Liver (tissue), 10 donors: ENCODE measurements around the gene CFAP53. TPM values are rescaled to one million over a fixed set of nuclear protein-coding genes. Genes with fewer than 3 reads are reported as not detected.

ENCODE experiments used
- DNase-seq: peaks from one replicate; pipeline ENCODE4 v3.0.0-alpha.2; 2017; ENCODE audit warnings: low spot score
- H3K27ac ChIP-seq, 2 donors: one replicate each; pipeline ENCODE4 v1.7.0; 2013; ENCODE audit warnings: inconsistent platforms in 2 of 2, low read length in 2 of 2, control low read depth in 1 of 2, low read depth in 1 of 2, mild to moderate bottlenecking in 1 of 2
- H3K27me3 ChIP-seq, 4 donors: one replicate each; pipeline versions ENCODE4 v1.6.1 to v1.7.0; 2013; ENCODE audit warnings: low read length in 3 of 4, inconsistent platforms in 1 of 4, mild to moderate bottlenecking in 1 of 4, moderate library complexity in 1 of 4; ENCODE audit not compliant: control insufficient read depth in 4 of 4, insufficient read depth in 4 of 4
- H3K36me3 ChIP-seq, 4 donors: one replicate each; pipeline versions ENCODE4 v1.6.1 to v1.7.0; 2013; ENCODE audit warnings: low read length in 3 of 4, mild to moderate bottlenecking in 3 of 4, low read depth in 1 of 4, moderate library complexity in 1 of 4; ENCODE audit not compliant: control insufficient read depth in 4 of 4, insufficient read depth in 3 of 4
- H3K4me1 ChIP-seq, 4 donors: one replicate each; pipeline versions ENCODE4 v1.6.1 to v1.7.0; 2013; ENCODE audit warnings: low read length in 3 of 4, mild to moderate bottlenecking in 3 of 4, moderate library complexity in 1 of 4; ENCODE audit not compliant: control insufficient read depth in 4 of 4, insufficient read depth in 4 of 4
- H3K4me3 ChIP-seq, 3 donors: one replicate each; pipeline versions ENCODE4 v1.6.1 to v1.7.0; 2013; ENCODE audit warnings: low read length in 3 of 3, control low read depth in 1 of 3, low read depth in 1 of 3, mild to moderate bottlenecking in 1 of 3
- H3K9ac ChIP-seq, 2 donors: one replicate each; pipeline ENCODE4 v1.7.0; 2013; ENCODE audit warnings: low read length in 2 of 2, mild to moderate bottlenecking in 2 of 2, moderate library complexity in 2 of 2, control low read depth in 1 of 2, low read depth in 1 of 2
- H3K9me3 ChIP-seq, 4 donors: one replicate each; pipeline versions ENCODE4 v1.6.1 to v1.7.0; 2013; ENCODE audit warnings: low read length in 3 of 4; ENCODE audit not compliant: control insufficient read depth in 4 of 4
- CTCF ChIP-seq: fragments of 150-350 bp; IDR thresholded peaks from 2 replicates; pipeline ENCODE4 v1.5.1; 2017; ENCODE audit warnings: improper control_type of control experiment, low read depth, low read length; ENCODE audit not compliant: missing input control
- FOXA1 ChIP-seq: IDR thresholded peaks from 2 replicates; pipeline ENCODE4 v1.6.1; 2016; ENCODE audit warnings: antibody characterized with exemption
- GABPA ChIP-seq, 2 donors: IDR thresholded peaks in 1 of 2; conservative IDR thresholded peaks in 1 of 2; 2 replicates each; pipeline ENCODE4 v1.6.1; 2016; ENCODE audit warnings: antibody characterized with exemption in 2 of 2, mild to moderate bottlenecking in 1 of 2, moderate library complexity in 1 of 2
- JUND ChIP-seq, 2 donors: IDR thresholded peaks; 2 replicates each; pipeline ENCODE4 v1.6.1; 2016; ENCODE audit warnings: antibody characterized with exemption in 2 of 2
- MAX ChIP-seq: IDR thresholded peaks from 2 replicates; pipeline ENCODE4 v1.6.1; 2016; ENCODE audit warnings: antibody characterized with exemption
- NR2F2 ChIP-seq: IDR thresholded peaks from 2 replicates; pipeline ENCODE4 v1.6.1; 2016; ENCODE audit warnings: antibody characterized with exemption
- RAD21 ChIP-seq, 2 donors: IDR thresholded peaks; 2 replicates each; pipeline ENCODE4 v1.6.1; 2016; ENCODE audit warnings: antibody characterized with exemption in 2 of 2, mild to moderate bottlenecking in 2 of 2
- RXRA ChIP-seq, 2 donors: IDR thresholded peaks; 2 replicates each; pipeline ENCODE4 v1.6.1; 2017 to 2018; ENCODE audit warnings: antibody characterized with exemption in 2 of 2, mild to moderate bottlenecking in 1 of 2
- SP1 ChIP-seq: IDR thresholded peaks from 2 replicates; pipeline ENCODE4 v1.6.1; 2018; ENCODE audit warnings: antibody characterized with exemption, mild to moderate bottlenecking
- WGBS: extraction: QIAGEN DNeasy Blood & Tissue Kit; methylation state at CpG from one replicate; pipeline ENCODE4 v1.1.7; 2013; 5-methylcytosine and 5-hydroxymethylcytosine counted together
- polyA plus RNA-seq, 2 donors: library from polyadenylated mRNA; stranded (reverse) in 1 of 2; unstranded in 1 of 2; fragments of 200-250 nt in 1 of 2; fragments of >200 nt in 1 of 2; fragmentation: Nextera tagmentation in 1 of 2; extraction: Ambion mirVana in 1 of 2; gene quantifications; one replicate each; pipeline versions ENCODE4 v1.2.1 to v1.2.3, GENCODE V29; 2013 to 2015
- small RNA-seq: library from RNA; depleted of rRNA; stranded (forward); fragments of <200 nt; gene quantifications from one replicate; pipeline ENCODE3, GENCODE V24; 2014
- total RNA-seq, 2 donors: library from RNA; depleted of rRNA; stranded (reverse); fragments of >200 nt; gene quantifications; one replicate each; pipeline ENCODE4 v1.2.3, GENCODE V29; 2014
- donor health status: healthy.
- donor health status: healthy.
- donor health status: healthy.
- donor health status: healthy.
- donor health status: healthy.

CFAP53 gene
- total and polyA plus RNA-seq, 4 donors = 0.05 to 0.14 (median 0.09) TPM

GRCh38 chr18:50177294-50177992 is 88.9 kb downstream of the CFAP53 start:
- no peak overlapping the region for H3K9ac ChIP-seq
- no peaks in the 10 kb centered on the region for H3K9me3 ChIP-seq
- WGBS = 64% methylated on average over 3 of the region's 3 CpGs
- no peaks in the 10 kb centered on the region for H3K27me3 ChIP-seq
- no peak overlapping the region for H3K4me3 ChIP-seq
- no peak overlapping the region for H3K27ac ChIP-seq
- H3K4me1 ChIP-seq = no peaks in the 10 kb centered on the region
- TF ChIP-seq SP1 (no peak), MAX (no peak), NR2F2 (no peak), JUND (IDR thresholded peaks at IDR 0.05) (no peak), CTCF (no peak), RXRA (IDR thresholded peaks at IDR 0.05) (no peak), FOXA1 (no peak), RAD21 (IDR thresholded peaks at IDR 0.05) (no peak), GABPA (IDR thresholded peaks at IDR 0.05 in 1 of 2, conservative IDR thresholded peaks at IDR 0.05 in 1 of 2) (no peak)
- no peaks in the 10 kb centered on the region for H3K36me3 ChIP-seq
- no peak for DNase-seq

Small RNA genes within 50 kb of the gene (small RNA-seq; reads per million reads assigned to genes)
- gene RN7SL310P = not detected

Other genes starting within 250 kb of the CFAP53 start
- 10 to 100 TPM in 1 of 2 donors, 1 to 10 TPM in 1; 5.4 to 23.4 TPM for gene MYO5B, start 71.3 kb downstream of the CFAP53 start, total RNA-seq
- 10 to 100 TPM; 10.3 to 12.4 TPM for gene MYO5B, start 71.3 kb downstream of the CFAP53 start, polyA plus RNA-seq
- 10 to 100 TPM; 31.4 to 45.8 TPM for gene MBD1, start 15.0 kb upstream of the CFAP53 start, total RNA-seq
- gene MBD1, start 15.0 kb upstream of the CFAP53 start, polyA plus RNA-seq = 10 to 100 TPM; 13.9 to 22.1 TPM
- gene CXXC1, start 21.2 kb upstream of the CFAP53 start, total RNA-seq = 10 to 100 TPM; 33.5 to 38.4 TPM
- 10 to 100 TPM; 21.7 to 26.6 TPM for gene CXXC1, start 21.2 kb upstream of the CFAP53 start, polyA plus RNA-seq
- gene SKA1, start 108.6 kb upstream of the CFAP53 start, total RNA-seq = 10 to 100 TPM in 1 of 2 donors, under 1 TPM in 1; 0.08 to 18.7 TPM
- gene SKA1, start 108.6 kb upstream of the CFAP53 start, polyA plus RNA-seq = under 1 TPM; 0.24 to 0.81 TPM